HG03175 (cell line): ENCODE results near the gene MYRF.

Source experiments
- ATAC-seq: cut with Tn5 transposase; IDR thresholded peaks from one replicate; pipeline ENCODE4 v1.9.1; 2021; ENCODE audit warnings: mild to moderate bottlenecking, moderate library complexity; ENCODE audit not compliant: unreplicated experiment

MYRF gene

GRCh38 chr11:61837411-61838005 lies 85.1 kb downstream of the MYRF start:
- no peak for ATAC-seq
